Pancreas (tissue), 10 donors: ENCODE measurements around the gene USP14. TPM values are rescaled to one million over a fixed set of nuclear protein-coding genes. Genes with fewer than 3 reads are reported as not detected.

Experiments
- ATAC-seq, 4 donors: fragments of 200-7000 bp; cut with Tn5 transposase; one replicate each; pipeline versions ENCODE4 v1.8.0 to v1.9.1; 2020; ENCODE audit warnings: mild to moderate bottlenecking in 4 of 4, moderate library complexity in 4 of 4
- DNase-seq, 6 donors: peaks; one replicate each; pipeline ENCODE4 v3.0.0-alpha.2; 2020
- FAIRE-seq: peaks from 2 replicates; lab custom pipeline; 2012; peaks lifted over from hg19 to GRCh38; lab: Jason Lieb, UNC
- H3K27ac ChIP-seq, 4 donors: fragments of 200-600 bp; sonication (generic); 1 replicate in 3 of 4; 2 replicates in 1 of 4; pipeline versions ENCODE4 v1.5.0 to v1.8.0; 2020
- H3K27me3 ChIP-seq, 4 donors: fragments of 200-600 bp; one replicate each; pipeline ENCODE4 v1.8.0; 2021
- H3K36me3 ChIP-seq, 3 donors: fragments of 200-600 bp; sonication (generic) in 1 of 3; one replicate each; pipeline versions ENCODE4 v1.5.0 to v1.8.0; 2020 to 2021
- H3K4me1 ChIP-seq, 3 donors: fragments of 200-600 bp; one replicate each; pipeline ENCODE4 v1.8.0; 2021
- H3K4me3 ChIP-seq, 4 donors: fragments of 200-600 bp; sonication (generic) in 2 of 4; one replicate each; pipeline versions ENCODE4 v1.5.0 to v1.8.0; 2020 to 2021
- H3K9me3 ChIP-seq, 4 donors: fragments of 200-600 bp; one replicate each; pipeline ENCODE4 v1.8.0; 2021
- CTCF ChIP-seq, 4 donors: fragments of 200-600 bp; sonication (generic) in 3 of 4; IDR thresholded peaks; one replicate each; pipeline versions ENCODE4 v1.5.0 to v1.8.0; 2021; ENCODE audit warnings: antibody characterized with exemption in 4 of 4
- WGBS, 2 donors: extraction: QIAGEN DNeasy Blood & Tissue Kit; methylation state at CpG; one replicate each; pipeline ENCODE4 v1.1.7; 2013; 5-methylcytosine and 5-hydroxymethylcytosine counted together
- intact Hi-C, 3 donors: fragments of 100-400 bp; cut with DNase I; formaldehyde crosslinking; loops; one replicate each; pipeline versions ENCODE4 v1.11.1 to v1.14.2; 2022
- polyA plus RNA-seq, 2 donors: library from polyadenylated mRNA; stranded (reverse); fragments of 200-250 nt; gene quantifications; one replicate each; pipeline ENCODE4 v1.2.3, GENCODE V29; 2013
- total RNA-seq, 6 donors: library from RNA; stranded (reverse); fragmentation: NEBNext Ultra II Directional in 4 of 6; extraction: Animal tissue kit (Norgen Biotek cat#: 25700) in 4 of 6; gene quantifications; one replicate each; pipeline versions ENCODE4 v1.2.1 to v1.2.4, GENCODE V29; 2021 to 2023
- donor health status: healthy with polysubstance abuse.
- donor health status: DM: no; HTN: no; CAD: no; lungs with moderate emphysema.
- donor health status: DM: no; HTN: no; CAD: no.
- donor health status: control.
- donor health status: control.
- donor health status: Bipolar disorder and iron deficiency.
- donor health status: DM: yes; HTN: yes; CAD: no.
- donor health status: DM: no; HTN: no; CAD: no.
- donor health status: DM: no; HTN: no; CAD: no.
- donor health status: DM: yes; HTN: yes; CAD: no.

Gene USP14
- total and polyA plus RNA-seq, 8 donors, result 6.8 to 21.4 (median 15.5) TPM

GRCh38 chr18:159933-160332 is 1.6 kb downstream of the USP14 start:
- TF ChIP-seq CTCF (IDR thresholded peaks at IDR 0.05), result no peak
- FAIRE-seq (no peak), DNase-seq (no peak), ATAC-seq (no peak)
- Histone ChIP-seq H3K4me1 (peaks cover 0 to 16% (median 5%) of the 10 kb centered on the region in 3 donors), H3K36me3 (no peaks in the 10 kb centered on the region), H3K27ac (no peak overlapping the region), H3K27me3 (no peaks in the 10 kb centered on the region), H3K4me3 (peak overlapping the region in 1 of 4 donors; percentile 92), H3K9me3 (no peaks in the 10 kb centered on the region)
- 92 to 95% methylated on average over 15 of the region's 15 CpGs for WGBS, 2 donors
- intact Hi-C loops, result no loop called here

- Histone ChIP-seq H3K27ac (no peak overlapping the region), H3K4me1 (peaks cover 0 to 16% (median 5%) of the 10 kb centered on the region in 3 donors), H3K9me3 (no peaks in the 10 kb centered on the region), H3K4me3 (no peak overlapping the region), H3K27me3 (no peaks in the 10 kb centered on the region), H3K36me3 (peaks cover 0 to 4% (median 0%) of the 10 kb centered on the region in 3 donors)
- DNase-seq, result no peak
- no peak for TF ChIP-seq CTCF (IDR thresholded peaks at IDR 0.05)
- intact Hi-C loops, result no loop called here
- no peak for ATAC-seq
- 83 to 89% methylated on average over 11 of the region's 11 CpGs for WGBS, 2 donors
- no peak for FAIRE-seq
Measured at GRCh38 chr18:160831-161570, 2.6 kb downstream of the USP14 start.

- Histone ChIP-seq H3K9me3 (no peaks in the 10 kb centered on the region), H3K36me3 (peaks cover 0 to 12% (median 0%) of the 10 kb centered on the region in 3 donors), H3K27ac (no peak overlapping the region), H3K4me1 (no peaks in the 10 kb centered on the region), H3K27me3 (no peaks in the 10 kb centered on the region), H3K4me3 (no peak overlapping the region)
- ATAC-seq, result no peak
- intact Hi-C loops, result no loop called here
- no peak for DNase-seq
- FAIRE-seq, result no peak
- 92 to 93% methylated on average over 5 of the region's 5 CpGs for WGBS, 2 donors
- no peak for TF ChIP-seq CTCF (IDR thresholded peaks at IDR 0.05)
Measured at GRCh38 chr18:172361-172760, 14.0 kb downstream of the USP14 start.

GRCh38 chr18:179499-179898 is 21.1 kb downstream of the USP14 start:
- ATAC-seq, result no peak
- TF ChIP-seq CTCF (IDR thresholded peaks at IDR 0.05), result no peak

GRCh38 chr18:181711-182110 is 23.4 kb downstream of the USP14 start:
- Histone ChIP-seq H3K36me3 (peaks cover 0 to 5% (median 0%) of the 10 kb centered on the region in 3 donors), H3K9me3 (no peaks in the 10 kb centered on the region), H3K4me1 (no peaks in the 10 kb centered on the region), H3K27ac (no peak overlapping the region), H3K4me3 (no peak overlapping the region), H3K27me3 (no peaks in the 10 kb centered on the region)
- intact Hi-C loops, result no loop called here
- no peak for FAIRE-seq
- no peak for TF ChIP-seq CTCF (IDR thresholded peaks at IDR 0.05)
- no peak for ATAC-seq
- no peak for DNase-seq

More at GRCh38 chr18:179499-179898, 21.1 kb downstream of the USP14 start:
- Histone ChIP-seq H3K9me3 (no peaks in the 10 kb centered on the region), H3K4me1 (no peaks in the 10 kb centered on the region), H3K27me3 (no peaks in the 10 kb centered on the region), H3K36me3 (peaks cover 0 to 5% (median 0%) of the 10 kb centered on the region in 3 donors), H3K4me3 (no peak overlapping the region), H3K27ac (no peak overlapping the region)
- intact Hi-C loops, result no loop called here
- no peak for DNase-seq
- WGBS, 2 donors, result 89 to 96% methylated on average over 5 of the region's 5 CpGs
- FAIRE-seq, result no peak
